Ascending aorta (tissue), 2 donors: ENCODE results near the gene SERPINI2. TPM values are rescaled to one million over a fixed set of nuclear protein-coding genes. Genes with fewer than 3 reads are reported as not detected.

Source experiments
- DNase-seq, 2 donors: peaks; one replicate each; pipeline ENCODE4 v3.0.0-alpha.2; 2019; ENCODE audit warnings: low spot score in 2 of 2
- H3K27ac ChIP-seq, 2 donors: fragments of 200-600 bp; sonication (generic); one replicate each; pipeline ENCODE4 v1.5.1; 2016 to 2017; ENCODE audit warnings: mild to moderate bottlenecking in 1 of 2
- H3K27me3 ChIP-seq: fragments of 200-600 bp; sonication (generic); one replicate; pipeline ENCODE4 v1.5.1; 2017
- H3K36me3 ChIP-seq, 2 donors: fragments of 200-600 bp; sonication (generic); one replicate each; pipeline ENCODE4 v1.5.1; 2016
- H3K4me1 ChIP-seq, 2 donors: fragments of 200-600 bp; sonication (generic); one replicate each; pipeline ENCODE4 v1.5.1; 2016 to 2017; ENCODE audit warnings: mild to moderate bottlenecking in 1 of 2
- H3K4me3 ChIP-seq, 2 donors: fragments of 200-600 bp; sonication (generic); one replicate each; pipeline ENCODE4 v1.5.1; 2016 to 2017; ENCODE audit warnings: mild to moderate bottlenecking in 1 of 2
- H3K9me3 ChIP-seq, 2 donors: fragments of 200-600 bp; sonication (generic); one replicate each; pipeline ENCODE4 v1.5.1; 2016
- CTCF ChIP-seq, 3 experiments: fragments of 200-600 bp in 2 of 3; fragments of 450-650 bp in 1 of 3; sonication (generic) in 2 of 3; IDR thresholded peaks; one replicate each; pipeline ENCODE4 v1.5.1; 2016 to 2019; ENCODE audit warnings: antibody characterized with exemption in 3 of 3, mild to moderate bottlenecking in 1 of 3, moderate library complexity in 1 of 3
- intact Hi-C: fragments of 100-400 bp; cut with DNase I; formaldehyde crosslinking; loops from one replicate; pipeline ENCODE4 v1.15.1; 2023
- total RNA-seq: library from RNA; depleted of rRNA; stranded (reverse); fragments of >200 nt; gene quantifications from one replicate; pipeline ENCODE4 v1.1.0, GENCODE V29; 2016

SERPINI2 gene
- total RNA-seq: not detected

DNA sequence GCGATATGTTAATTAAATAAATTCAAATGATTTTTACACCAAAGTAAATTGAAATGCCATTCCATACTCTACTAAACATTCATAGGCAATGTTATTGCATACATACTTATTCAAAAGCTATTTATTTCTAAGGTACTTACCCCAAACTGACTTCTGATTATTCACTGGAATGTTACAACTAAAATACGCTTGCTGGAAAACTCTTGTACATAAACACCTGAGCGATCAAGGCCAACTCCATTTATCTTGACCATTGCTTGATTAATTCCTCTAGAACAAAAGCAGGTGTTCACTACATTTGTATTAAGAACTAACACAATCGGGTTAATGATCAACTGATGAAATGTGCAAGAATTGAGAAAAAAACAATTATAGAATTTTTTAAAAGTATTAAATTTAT is at the start of gene SERPINI2:
TSS of gene SERPINI2 (minus strand) at position 180 of the 400 bp plus-strand sequence. CDS start 2,208 bp downstream, outside the sequence.
- Histone ChIP-seq H3K27me3 (no peaks in the 10 kb centered on the region), H3K9me3 (no peaks in the 10 kb centered on the region), H3K4me3 (no peak within 1 kb of the TSS), H3K4me1 (no peaks in the 10 kb centered on the region), H3K27ac (no peak within 1 kb of the TSS), H3K36me3 (no peaks in the 10 kb centered on the region)
- TF ChIP-seq CTCF (IDR thresholded peaks at IDR 0.05): no peak
- intact Hi-C loops: no loop called here
- DNase-seq: no peak

DNA sequence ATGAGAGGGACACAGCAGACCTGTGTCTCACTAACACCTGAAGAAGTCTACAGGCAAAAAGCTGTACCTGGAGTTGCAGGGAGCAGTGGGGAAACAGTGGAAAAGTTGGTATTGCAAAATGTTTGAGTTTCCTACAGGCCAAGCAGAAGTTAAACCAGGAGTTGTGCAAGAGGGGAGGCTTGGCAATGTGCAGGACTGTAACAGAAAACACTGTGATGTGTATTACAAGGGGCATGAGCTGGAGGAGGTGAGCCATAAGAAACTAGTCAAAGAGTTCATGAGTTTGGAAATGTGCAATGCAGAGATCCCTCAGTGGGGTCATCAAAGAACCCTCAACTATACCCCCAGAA is 47.1 kb upstream of the SERPINI2 start:
- no peaks in the 10 kb centered on the region for H3K4me1 ChIP-seq
- H3K36me3 ChIP-seq: no peaks in the 10 kb centered on the region
- DNase-seq: no peak
- no peak overlapping the region for H3K4me3 ChIP-seq
- intact Hi-C loops: no loop called here
- no peaks in the 10 kb centered on the region for H3K27me3 ChIP-seq
- H3K27ac ChIP-seq: no peak overlapping the region
- no peaks in the 10 kb centered on the region for H3K9me3 ChIP-seq
- TF ChIP-seq CTCF (IDR thresholded peaks at IDR 0.05): no peak

- DNase-seq: no peak
- intact Hi-C loops: no loop called here
- Histone ChIP-seq H3K4me1 (no peaks in the 10 kb centered on the region), H3K27me3 (no peaks in the 10 kb centered on the region), H3K9me3 (no peaks in the 10 kb centered on the region), H3K36me3 (no peaks in the 10 kb centered on the region), H3K4me3 (no peak overlapping the region), H3K27ac (no peak overlapping the region)
- no peak for TF ChIP-seq CTCF (IDR thresholded peaks at IDR 0.05)
These were observed 46.6 kb upstream of the SERPINI2 start for GRCh38 chr3:167520266-167521005.

GRCh38 chr3:167507954-167508353 is 34.1 kb upstream of the SERPINI2 start:
- intact Hi-C loops: no loop called here
- DNase-seq: no peak
- no peaks in the 10 kb centered on the region for H3K36me3 ChIP-seq
- no peak overlapping the region for H3K27ac ChIP-seq
- TF ChIP-seq CTCF (IDR thresholded peaks at IDR 0.05): no peak
- no peak overlapping the region for H3K4me3 ChIP-seq
- H3K27me3 ChIP-seq: no peaks in the 10 kb centered on the region
- H3K9me3 ChIP-seq: no peaks in the 10 kb centered on the region
- no peaks in the 10 kb centered on the region for H3K4me1 ChIP-seq

DNA sequence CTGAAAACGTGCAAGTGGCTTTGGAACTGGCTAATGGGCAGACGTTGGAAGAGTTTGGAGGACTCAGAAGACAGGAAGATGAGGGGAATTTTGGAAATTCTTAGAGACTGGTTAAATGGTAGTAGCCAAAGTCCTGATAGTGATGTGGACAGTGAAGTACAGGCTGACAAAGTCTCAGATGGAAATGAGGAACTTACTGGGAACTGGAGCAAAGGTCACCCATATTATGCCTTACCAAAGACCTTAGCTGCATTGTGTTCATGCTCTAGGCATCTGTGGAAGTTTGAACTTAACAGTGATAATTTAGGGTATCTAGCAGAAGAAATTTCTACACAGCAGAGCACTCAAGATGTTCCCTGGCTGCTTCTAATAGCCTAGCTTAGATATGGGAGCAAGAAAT is 28.6 kb upstream of the SERPINI2 start:
- no peak for DNase-seq
- H3K27ac ChIP-seq: no peak overlapping the region
- H3K4me3 ChIP-seq: no peak overlapping the region
- no peaks in the 10 kb centered on the region for H3K27me3 ChIP-seq
- H3K36me3 ChIP-seq: no peaks in the 10 kb centered on the region
- TF ChIP-seq CTCF (IDR thresholded peaks at IDR 0.05): no peak
- H3K4me1 ChIP-seq: no peaks in the 10 kb centered on the region
- no peaks in the 10 kb centered on the region for H3K9me3 ChIP-seq
- intact Hi-C loops: no loop called here

DNA sequence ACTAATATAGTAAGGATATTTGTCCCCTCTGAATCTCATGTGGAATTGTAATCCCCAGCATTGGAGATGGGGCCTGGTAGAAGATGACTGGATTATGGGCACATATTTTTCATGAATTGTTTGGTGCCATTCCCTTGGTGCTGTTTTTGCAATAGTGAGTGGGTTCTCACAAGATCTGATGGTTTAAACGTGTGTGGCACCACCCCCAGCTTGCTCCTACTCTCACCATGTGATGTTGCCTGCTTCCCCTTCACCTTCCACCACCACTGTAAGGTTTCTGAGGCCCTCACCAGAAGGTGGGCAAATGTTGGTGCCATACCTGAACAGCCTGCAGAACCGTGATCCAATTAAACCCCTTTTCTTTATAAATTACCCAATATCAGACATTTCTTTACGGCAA is 28.1 kb upstream of the SERPINI2 start:
- no peaks in the 10 kb centered on the region for H3K4me1 ChIP-seq
- H3K27me3 ChIP-seq: no peaks in the 10 kb centered on the region
- no peaks in the 10 kb centered on the region for H3K9me3 ChIP-seq
- no peak overlapping the region for H3K27ac ChIP-seq
- TF ChIP-seq CTCF (IDR thresholded peaks at IDR 0.05): no peak
- DNase-seq: no peak
- intact Hi-C loops: no loop called here
- no peaks in the 10 kb centered on the region for H3K36me3 ChIP-seq
- no peak overlapping the region for H3K4me3 ChIP-seq
